GM11168 (cell line): ENCODE results near the gene VARS1.

ENCODE experiments used
- in situ Hi-C: fragments of 300-500 bp; cut with MboI; formaldehyde crosslinking; loops from one replicate; pipeline ENCODE4 v1.12.0; 2022; ENCODE audit warnings: low sequenced_read_pairs; ENCODE audit not compliant: unreplicated experiment

Gene VARS1

DNA sequence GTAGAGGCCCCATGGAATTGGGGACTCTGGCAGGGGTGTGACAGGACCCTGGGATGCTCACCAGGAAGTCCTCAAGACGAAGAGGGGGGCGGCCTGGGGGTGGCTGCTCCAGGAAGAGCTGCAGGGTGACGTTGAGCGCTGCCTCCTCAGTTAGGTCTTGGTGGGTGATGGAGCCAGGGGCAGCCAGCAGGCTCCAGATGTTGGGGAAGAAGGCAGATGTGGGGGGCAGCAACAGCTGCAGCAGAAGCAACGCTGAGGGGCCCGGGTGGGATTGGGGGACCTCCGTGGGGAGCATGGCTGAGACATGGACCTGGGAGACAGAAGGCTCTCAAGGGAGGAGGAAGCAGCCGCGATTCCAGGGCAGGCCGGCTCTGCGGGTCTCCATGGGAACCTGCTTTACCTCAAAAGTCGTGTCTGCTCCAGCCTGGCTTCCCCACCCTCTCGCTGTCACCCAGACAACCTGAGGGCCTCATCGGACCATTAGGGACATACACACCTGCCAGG lies 19.0 kb downstream of the VARS1 start:
- in situ Hi-C loops, result no loop called here

DNA sequence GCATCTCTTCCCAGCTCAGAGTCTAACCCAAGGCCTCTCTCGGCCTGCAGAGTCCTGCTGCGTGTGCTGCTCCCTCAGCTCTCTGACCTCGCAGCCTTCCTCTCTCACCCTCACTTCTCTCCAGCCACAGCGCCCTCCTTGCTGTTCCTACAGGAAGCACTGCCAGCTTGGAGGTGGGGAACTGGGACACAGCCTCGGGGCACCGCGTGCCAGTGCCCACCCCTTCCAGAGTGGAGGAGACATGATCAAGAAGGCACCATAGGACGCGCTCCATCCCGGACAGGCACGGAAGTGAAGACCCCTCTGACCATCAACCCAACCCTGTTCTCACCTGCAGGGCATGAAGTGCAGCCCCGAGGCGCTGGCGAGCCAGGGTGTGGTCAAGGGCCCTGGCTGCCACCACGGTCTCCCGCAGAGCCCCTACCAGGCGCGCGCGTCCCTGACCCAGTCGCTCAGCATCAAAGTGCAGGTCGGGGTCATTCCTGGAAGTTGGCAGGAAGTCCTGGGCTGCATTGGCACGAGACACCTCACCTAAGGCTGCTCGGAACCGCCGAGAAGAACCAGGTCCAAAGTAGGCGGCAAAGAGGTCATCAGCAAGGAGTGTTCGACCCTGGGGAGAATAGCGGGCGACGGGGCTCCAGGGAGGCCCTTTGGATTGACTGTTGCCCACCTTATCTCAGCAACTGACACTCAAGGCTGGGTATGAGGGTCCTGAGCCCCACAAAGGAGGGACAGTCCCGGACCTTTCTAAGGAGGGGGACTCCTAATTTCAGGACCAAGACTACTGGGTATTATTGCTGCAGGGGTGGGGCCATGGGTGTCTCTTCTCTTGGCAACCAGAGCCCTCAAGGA lies 19.7 kb downstream of the VARS1 start:
- in situ Hi-C loops, result no loop called here

DNA sequence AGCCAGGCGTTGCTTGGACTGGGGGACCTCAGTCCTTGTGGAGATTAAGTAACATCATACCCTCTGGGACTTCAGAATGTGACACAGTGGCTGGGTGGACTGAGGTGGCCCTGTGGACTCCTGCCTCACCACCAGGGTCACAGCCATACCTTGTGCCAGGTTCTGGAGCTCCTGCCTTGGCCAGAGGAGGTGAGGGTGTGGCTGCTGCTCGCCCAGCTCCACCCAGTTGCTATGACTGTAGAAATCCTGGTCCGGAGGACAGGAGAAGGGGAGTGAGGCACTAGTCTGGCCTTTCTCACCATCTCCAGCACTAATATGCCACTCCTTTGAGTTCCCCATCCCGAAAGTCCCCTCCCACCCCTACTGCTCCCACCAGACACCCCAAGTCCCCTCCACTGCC lies 20.4 kb downstream of the VARS1 start:
- in situ Hi-C loops, result no loop called here

DNA sequence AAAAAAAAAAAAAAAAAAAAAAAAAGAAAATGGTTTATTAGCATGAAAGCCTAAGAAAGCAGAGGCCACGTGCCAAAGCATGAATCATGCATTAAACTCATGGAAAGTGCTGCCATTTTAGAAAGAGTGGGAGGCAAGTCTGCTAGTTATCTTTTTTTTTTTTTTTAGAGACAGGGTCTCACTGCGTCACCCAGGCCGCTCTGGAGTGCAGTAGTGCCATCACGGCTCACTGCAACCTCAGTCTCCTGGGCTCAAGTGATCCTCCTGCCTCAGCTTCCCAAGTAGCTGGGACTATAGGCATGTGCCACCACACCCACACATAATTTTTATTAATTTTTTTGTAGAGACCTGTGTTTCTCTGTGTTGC lies 23.6 kb downstream of the VARS1 start:
- in situ Hi-C loops, result no loop called here

GRCh38 chr6:31770860-31771259 lies 24.7 kb downstream of the VARS1 start:
- in situ Hi-C loops, result no loop called here

DNA sequence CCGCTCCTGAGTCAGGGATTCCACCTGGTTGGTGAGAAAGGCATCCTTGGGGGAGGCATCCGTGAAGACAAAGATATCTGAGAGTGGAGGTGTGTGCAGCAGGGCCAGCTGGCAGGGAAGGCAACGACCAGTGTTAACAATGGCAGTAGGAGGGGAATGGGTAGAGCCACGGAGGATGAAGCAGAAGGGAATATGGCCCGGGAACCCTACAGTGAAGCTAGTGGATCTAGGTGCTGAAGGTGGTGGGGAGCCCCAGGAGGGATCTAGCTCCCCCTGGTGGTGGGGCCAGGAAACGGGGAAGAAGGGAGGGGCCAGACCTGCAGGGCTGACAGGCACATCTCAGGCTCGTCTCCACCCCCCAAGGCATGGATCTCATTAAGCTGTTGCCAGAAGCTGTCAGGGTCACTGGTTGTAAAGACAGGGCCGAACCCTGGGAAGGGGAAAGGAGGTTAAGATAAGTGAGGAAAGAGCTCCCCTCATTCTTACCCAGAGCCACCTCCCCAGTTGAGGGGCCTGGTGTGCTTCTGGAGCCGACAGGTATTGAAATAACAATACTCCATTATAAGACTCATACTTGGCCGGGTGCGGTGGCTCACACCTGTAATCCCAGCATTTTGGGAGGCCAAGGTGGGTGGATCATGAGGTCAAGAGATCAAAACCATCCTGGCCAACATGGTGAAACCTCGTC lies 25.7 kb downstream of the VARS1 start:
- in situ Hi-C loops, result loop anchor here (10.0 kb wide), 1 partner anchor 85 kb away; the partner anchor contains the start of gene LY6G5C

GRCh38 chr6:31768363-31769257 lies 26.9 kb downstream of the VARS1 start:
- in situ Hi-C loops, result loop anchor here (10.0 kb wide), 1 partner anchor 84 kb away; the partner anchor contains the start of gene LY6G5C

DNA sequence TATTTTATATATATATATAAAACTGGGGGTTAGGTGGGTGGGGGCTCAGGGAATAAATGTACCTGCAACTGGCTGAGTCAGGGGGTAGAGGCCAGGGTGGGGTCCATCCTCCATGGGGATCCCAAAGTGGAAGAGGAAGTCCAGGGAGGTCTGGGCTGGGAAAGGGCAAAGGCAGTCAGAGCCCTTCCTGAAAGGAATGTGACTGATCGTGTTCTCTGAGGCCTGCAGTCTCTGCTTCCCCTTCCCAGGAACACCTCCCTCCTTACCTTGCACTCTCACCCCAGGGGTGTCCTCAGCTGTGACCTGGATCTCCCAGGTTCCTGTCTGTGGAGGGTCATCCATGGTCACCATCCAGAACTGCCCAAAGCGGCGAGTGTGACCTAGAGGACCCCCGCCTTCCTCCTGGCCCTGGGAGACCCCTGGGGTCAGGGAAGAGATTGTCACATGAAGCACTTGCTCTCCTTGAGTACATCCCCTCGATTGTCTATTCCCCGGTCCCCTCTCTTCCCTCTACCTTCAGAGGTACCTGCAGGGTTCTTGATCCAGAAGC lies 28.4 kb downstream of the VARS1 start:
- in situ Hi-C loops, result loop anchor here (10.0 kb wide), 1 partner anchor 82 kb away; the partner anchor contains the start of gene LY6G5C

DNA sequence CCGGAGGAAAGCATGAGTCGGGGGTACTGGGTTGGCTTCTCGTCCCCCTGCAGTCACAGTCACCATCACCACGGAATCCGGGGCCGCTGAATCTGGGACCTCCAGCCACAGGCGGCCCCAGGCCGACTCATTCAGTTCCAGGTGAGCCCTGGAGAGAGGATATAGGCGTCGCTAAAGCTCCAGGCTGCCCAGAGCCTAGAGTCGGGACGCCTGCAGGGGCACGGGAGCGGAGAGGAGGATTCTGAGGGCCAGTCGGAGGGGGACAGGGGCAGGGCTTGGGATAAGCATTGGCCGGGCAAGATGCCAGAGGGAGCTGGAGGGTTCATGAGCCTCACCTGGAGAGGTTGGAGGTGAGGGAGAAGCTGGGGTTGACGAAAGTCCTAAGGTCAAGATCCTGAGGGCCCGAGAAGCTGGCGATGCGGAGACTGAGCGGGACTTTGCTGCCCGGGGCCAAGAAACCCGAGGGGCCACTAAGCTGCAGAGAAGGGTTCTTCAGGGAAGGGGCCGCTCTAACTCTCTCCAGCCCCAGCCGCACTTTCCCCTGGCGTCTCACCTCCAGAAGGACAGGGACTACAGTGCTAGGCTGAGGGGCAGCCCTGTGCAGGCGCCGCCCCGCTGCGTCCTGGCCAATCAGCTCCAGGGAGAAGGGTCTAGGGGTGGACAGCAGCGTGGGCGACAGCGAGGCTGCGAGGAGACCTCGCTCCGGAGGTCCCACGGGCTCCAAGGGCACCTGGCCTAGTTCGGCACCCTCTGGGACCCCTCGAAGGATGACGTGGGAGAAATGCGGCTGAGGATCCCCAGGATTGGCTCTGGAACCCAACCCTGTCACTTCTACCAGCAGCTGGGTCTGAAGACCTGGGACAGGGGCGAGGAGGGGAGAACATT lies 29.4 kb downstream of the VARS1 start:
- in situ Hi-C loops, result loop anchor here (10.0 kb wide), 1 partner anchor 81 kb away; the partner anchor contains the start of gene LY6G5C

DNA sequence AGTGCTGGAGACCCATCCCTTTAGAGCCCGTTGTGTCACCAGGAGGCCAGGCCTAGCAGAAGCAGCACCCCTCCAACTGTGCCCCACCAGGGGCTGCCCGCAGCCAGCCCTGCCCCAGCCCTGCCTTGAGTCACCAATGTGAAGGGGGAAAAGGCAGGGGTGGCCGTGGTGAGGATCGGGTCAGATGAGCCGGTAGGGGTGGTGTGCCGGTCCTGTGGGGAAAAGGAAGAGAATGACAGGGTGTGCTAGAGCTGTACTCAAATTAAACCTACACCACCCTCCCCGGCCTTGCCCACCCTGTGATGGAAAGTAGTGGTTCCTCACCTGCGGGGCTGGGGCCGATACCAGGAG lies 30.0 kb downstream of the VARS1 start:
- in situ Hi-C loops, result loop anchor here (10.0 kb wide), 1 partner anchor 81 kb away; the partner anchor contains the start of gene LY6G5C

DNA sequence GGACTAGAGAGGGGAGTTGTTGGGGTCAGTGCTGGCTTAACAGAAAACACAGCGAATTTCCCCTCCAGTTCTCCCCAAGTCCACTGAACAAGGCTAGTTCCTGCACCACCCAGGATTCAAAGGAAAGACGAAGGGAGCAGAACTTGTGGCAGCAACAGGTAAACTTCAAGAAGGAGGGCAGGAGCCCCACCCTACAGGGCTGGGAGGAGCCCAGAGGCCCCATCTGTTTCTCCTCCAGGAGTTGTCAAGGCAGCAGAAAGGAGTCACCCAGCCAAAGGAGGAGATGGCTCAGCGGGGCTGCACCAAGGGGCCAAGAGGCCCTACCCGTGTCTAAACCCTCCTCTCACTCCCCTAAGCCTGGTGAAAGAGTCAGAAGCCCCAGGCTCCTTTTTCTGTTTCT lies 31.4 kb downstream of the VARS1 start:
- in situ Hi-C loops, result loop anchor here (10.0 kb wide), 1 partner anchor 79 kb away; the partner anchor contains the start of gene LY6G5C

DNA sequence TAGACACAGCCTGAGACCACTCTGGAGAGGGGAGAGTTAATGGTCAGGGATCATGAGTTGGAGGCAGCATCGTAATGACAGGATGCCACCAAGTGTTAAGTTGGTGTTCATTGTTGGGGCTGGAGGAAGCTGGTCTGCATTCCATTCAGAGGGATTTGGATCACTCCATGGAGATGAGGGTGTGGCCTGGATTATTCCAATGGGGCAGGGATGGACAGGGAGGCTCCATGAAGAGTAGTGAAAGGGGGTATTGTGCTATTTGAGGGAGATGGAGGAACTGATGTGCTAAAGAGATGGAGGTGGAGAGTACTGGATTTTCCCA lies 32.0 kb downstream of the VARS1 start:
- in situ Hi-C loops, result loop anchor here (10.0 kb wide), 1 partner anchor 79 kb away; the partner anchor contains the start of gene LY6G5C

DNA sequence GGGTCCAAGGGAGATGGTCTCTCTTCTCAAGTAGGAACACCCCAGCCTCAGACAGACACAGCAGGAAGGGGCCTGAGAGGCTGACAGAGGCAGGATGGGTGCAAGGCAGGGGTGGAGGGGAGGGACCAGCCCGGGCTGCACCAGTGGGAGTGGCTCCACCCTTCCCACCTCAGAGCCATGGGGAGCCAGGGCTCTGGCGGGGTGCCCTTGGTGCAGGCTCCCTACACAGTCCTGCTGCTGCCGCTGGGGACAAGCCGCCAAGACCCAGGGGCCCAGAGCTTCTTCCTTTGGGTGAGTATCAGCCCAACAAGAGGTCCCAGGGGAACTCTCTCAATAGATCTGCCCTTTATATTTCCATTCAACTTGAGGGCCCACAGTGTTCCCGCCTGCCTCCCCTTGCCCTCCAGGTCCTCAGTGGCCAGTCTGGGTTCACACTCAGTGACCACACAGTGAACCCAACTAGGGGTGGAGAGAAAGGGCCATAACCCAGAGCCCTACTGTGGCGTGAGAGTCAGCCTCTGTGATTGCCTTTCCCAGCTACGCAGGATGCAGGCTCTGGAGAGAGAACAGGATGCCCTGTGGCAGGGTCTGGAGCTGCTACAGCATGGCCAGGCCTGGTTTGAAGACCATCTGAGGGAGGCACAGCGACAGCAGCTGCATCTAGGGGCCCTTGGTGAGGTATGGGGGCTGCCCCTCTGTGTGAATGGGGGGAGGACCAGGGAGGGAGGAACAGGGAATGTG lies 32.5 kb downstream of the VARS1 start:
- in situ Hi-C loops, result loop anchor here (10.0 kb wide), 1 partner anchor 78 kb away; the partner anchor contains the start of gene LY6G5C

GRCh38 chr6:31762356-31762755 lies 33.2 kb downstream of the VARS1 start, which contains the start of gene SAPCD1:
TSS of gene SAPCD1 (plus strand) at chr6:31762656. CDS start at chr6:31763055, 399 bp downstream.
- in situ Hi-C loops, result loop anchor here (10.0 kb wide), 1 partner anchor 78 kb away; the partner anchor contains the start of gene LY6G5C

DNA sequence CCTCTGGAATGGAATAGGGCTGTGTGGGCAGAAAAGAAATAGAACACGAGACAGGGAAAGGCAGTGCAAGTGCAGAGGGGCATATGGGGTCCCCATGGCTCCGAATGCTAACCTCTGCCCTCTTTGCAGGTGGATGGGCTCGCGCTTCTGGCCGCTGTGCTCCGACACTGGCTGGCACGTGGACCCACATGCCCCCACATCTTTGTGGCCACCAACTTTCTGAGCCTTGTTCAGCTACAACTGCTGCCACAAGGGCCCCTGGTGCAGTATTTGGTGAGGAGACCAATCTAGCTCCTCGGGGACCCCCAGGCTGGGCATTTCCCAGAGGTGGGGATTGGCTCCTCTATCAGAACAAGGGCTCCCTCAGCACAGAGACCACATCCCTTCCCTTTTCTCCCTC lies 34.2 kb downstream of the VARS1 start:
- in situ Hi-C loops, result loop anchor here (10.0 kb wide), 1 partner anchor 77 kb away; the partner anchor contains the start of gene LY6G5C

- in situ Hi-C loops, result loop anchor here (10.0 kb wide), 1 partner anchor 76 kb away; the partner anchor contains the start of gene LY6G5C
These were observed 34.8 kb downstream of the VARS1 start for GRCh38 chr6:31760790-31761189.

DNA sequence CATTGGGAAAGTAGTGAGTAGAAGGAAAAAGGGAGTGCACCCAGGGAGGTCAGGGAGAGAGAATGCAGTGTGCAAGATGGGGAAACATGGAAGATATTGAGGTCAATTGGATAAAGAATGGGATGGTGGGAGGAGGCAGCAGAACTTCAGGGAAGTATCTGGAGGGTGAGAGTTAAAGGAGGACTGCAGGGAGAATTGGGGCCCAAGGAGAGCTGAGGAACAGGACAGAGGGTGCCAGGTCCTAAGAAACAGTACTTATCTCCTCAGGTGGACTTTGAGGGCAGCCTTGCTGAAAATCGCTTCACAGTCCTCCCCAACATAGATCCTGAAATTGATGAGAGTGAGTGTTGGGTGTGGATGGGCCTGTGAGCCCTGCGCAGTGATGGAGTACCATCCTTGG lies 37.3 kb downstream of the VARS1 start:
- in situ Hi-C loops, result no loop called here
